Mesothelial cell of epicardium (in vitro differentiated cells): Measurements from ENCODE around the gene UQCR10. TPM values are rescaled to one million over a fixed set of nuclear protein-coding genes. Genes with fewer than 3 reads are reported as not detected.

Source experiments
- DNase-seq, 2 experiments: peaks; one replicate each; pipeline ENCODE4 v3.0.0; 2021; ENCODE audit warnings: low spot score in 2 of 2; ENCODE audit not compliant: unreplicated experiment in 2 of 2
- H3K27ac Mint-ChIP-seq: 2 replicates; pipeline ENCODE4 v1.8.0; 2021; ENCODE audit warnings: mixed read lengths
- H3K27me3 Mint-ChIP-seq: 2 replicates; pipeline ENCODE4 v1.8.0; 2021; ENCODE audit warnings: low read depth, mixed read lengths
- H3K36me3 Mint-ChIP-seq: 2 replicates; pipeline ENCODE4 v1.8.0; 2021; ENCODE audit warnings: mixed read lengths
- H3K4me1 Mint-ChIP-seq: 2 replicates; pipeline ENCODE4 v1.8.0; 2021; ENCODE audit warnings: mixed read lengths
- H3K4me3 Mint-ChIP-seq: 2 replicates; pipeline ENCODE4 v1.8.0; 2021; ENCODE audit warnings: mild to moderate bottlenecking, moderate library complexity, mixed read lengths
- H3K9me3 Mint-ChIP-seq: 2 replicates; pipeline ENCODE4 v1.8.0; 2021; ENCODE audit warnings: mixed read lengths
- CTCF ChIP-seq: fragments of 200-600 bp; sonication (generic); IDR thresholded peaks from one replicate; pipeline ENCODE4 v1.5.0; 2021; ENCODE audit warnings: antibody characterized with exemption; ENCODE audit not compliant: unreplicated experiment
- total RNA-seq: library from RNA; stranded (reverse); gene quantifications from 3 replicates; pipeline ENCODE4 v1.2.1, GENCODE V29; 2021

The UQCR10 gene
- total RNA-seq, 1 donor from 2014 or later: 72.9 TPM

- Mint-ChIP-seq H3K9me3 (no peaks in the 10 kb centered on the region), H3K4me3 (no peak overlapping the region), H3K4me1 (peaks cover 5% of the 10 kb centered on the region), H3K27me3 (no peaks in the 10 kb centered on the region), H3K36me3 (peaks cover 10% of the 10 kb centered on the region), H3K27ac (no peak overlapping the region)
- DNase-seq: no peak
- no peak for TF ChIP-seq CTCF
Measured at GRCh38 chr22:29734406-29734805, 32.8 kb upstream of the UQCR10 start.

GRCh38 chr22:29734838-29735237, 32.3 kb upstream of the UQCR10 start:
- Mint-ChIP-seq H3K36me3 (peaks cover 10% of the 10 kb centered on the region), H3K4me1 (peaks cover 5% of the 10 kb centered on the region), H3K27me3 (no peaks in the 10 kb centered on the region), H3K4me3 (no peak overlapping the region), H3K27ac (no peak overlapping the region), H3K9me3 (no peaks in the 10 kb centered on the region)
- TF ChIP-seq CTCF: no peak
- no peak for DNase-seq

GRCh38 chr22:29735416-29735815, 31.8 kb upstream of the UQCR10 start:
- Mint-ChIP-seq H3K4me1 (peaks cover 5% of the 10 kb centered on the region), H3K27me3 (no peaks in the 10 kb centered on the region), H3K4me3 (no peak overlapping the region), H3K9me3 (no peaks in the 10 kb centered on the region), H3K27ac (no peak overlapping the region), H3K36me3 (peaks cover 10% of the 10 kb centered on the region)
- no peak for DNase-seq
- TF ChIP-seq CTCF: no peak

- Mint-ChIP-seq H3K9me3 (no peaks in the 10 kb centered on the region), H3K27ac (no peak overlapping the region), H3K4me3 (no peak overlapping the region), H3K36me3 (peaks cover 14% of the 10 kb centered on the region), H3K27me3 (no peaks in the 10 kb centered on the region), H3K4me1 (peaks cover 5% of the 10 kb centered on the region)
- no peak for TF ChIP-seq CTCF
- DNase-seq: no peak
Measured at GRCh38 chr22:29737251-29738117, 29.7 kb upstream of the UQCR10 start.

- TF ChIP-seq CTCF: no peak
- no peaks in the 10 kb centered on the region for H3K27me3 Mint-ChIP-seq
- peaks cover 14% of the 10 kb centered on the region for H3K36me3 Mint-ChIP-seq
Measured at GRCh38 chr22:29738118-29738815, 28.9 kb upstream of the UQCR10 start.

More at GRCh38 chr22:29738118-29738815, 28.9 kb upstream of the UQCR10 start:
- no peak for DNase-seq
- Mint-ChIP-seq H3K4me1 (peaks cover 5% of the 10 kb centered on the region), H3K4me3 (no peak overlapping the region), H3K27ac (no peak overlapping the region), H3K9me3 (no peaks in the 10 kb centered on the region)
